ENCODE results near the gene CENPO. TPM values are rescaled to one million over a fixed set of nuclear protein-coding genes. Genes with fewer than 3 reads are reported as not detected.
A peak's percentile ranks its signal among the peaks of the same experiment; 100 is the strongest.

The CENPO gene
- total and polyA plus RNA-seq, 12 donors, result 1.2 to 4.6 (median 2.2) TPM

DNA sequence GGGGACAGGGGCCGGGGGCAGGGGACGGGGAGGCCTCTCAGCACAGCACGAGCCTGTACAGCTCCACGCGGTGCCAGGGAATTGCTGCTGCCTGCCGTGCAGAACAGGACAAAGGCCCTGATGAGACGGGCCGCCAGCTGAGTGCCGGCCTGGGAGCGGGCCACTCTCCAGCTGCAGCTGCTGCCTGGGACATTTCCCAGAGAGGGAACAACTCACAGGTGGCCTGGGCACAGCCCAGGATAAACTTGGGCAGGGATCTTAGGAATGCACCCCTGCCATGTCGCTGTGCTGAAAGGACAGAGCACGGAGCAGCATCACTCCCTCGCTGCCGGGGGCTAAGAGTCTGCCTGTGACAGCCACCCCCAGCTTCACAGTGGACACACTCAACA is 38.8 kb downstream of the CENPO start:
- intact Hi-C loops (cut with DNase I), result no loop called here
- WGBS, 2 donors, result 47 to 55% methylated on average over 11 to 14 of the region's 14 CpGs
- ATAC-seq, result peak in 7 of 8 donors; percentile 19 to 78 (median 55)

DNA sequence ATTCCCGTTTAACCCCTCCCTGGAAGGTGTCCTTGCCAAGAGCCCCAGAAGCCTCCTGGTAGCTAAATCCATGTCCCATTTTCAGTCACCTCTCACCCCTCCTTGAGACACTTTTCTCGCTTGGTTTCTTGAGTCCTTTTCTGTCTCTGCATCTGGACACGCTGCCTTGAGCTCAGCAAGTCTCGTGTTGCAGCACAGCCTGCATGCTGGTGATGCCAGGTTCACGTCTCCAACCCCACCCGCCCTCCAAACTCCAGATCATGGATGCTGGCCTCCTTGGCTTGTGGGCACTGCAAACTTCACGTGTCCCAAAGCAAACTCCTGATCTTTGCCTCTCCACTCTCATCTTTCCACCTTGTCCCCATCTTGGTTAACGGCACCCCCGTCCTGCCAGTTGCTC is 39.3 kb downstream of the CENPO start:
- intact Hi-C loops (cut with DNase I), result no loop called here
- TF ChIP-seq, protein P1, sequence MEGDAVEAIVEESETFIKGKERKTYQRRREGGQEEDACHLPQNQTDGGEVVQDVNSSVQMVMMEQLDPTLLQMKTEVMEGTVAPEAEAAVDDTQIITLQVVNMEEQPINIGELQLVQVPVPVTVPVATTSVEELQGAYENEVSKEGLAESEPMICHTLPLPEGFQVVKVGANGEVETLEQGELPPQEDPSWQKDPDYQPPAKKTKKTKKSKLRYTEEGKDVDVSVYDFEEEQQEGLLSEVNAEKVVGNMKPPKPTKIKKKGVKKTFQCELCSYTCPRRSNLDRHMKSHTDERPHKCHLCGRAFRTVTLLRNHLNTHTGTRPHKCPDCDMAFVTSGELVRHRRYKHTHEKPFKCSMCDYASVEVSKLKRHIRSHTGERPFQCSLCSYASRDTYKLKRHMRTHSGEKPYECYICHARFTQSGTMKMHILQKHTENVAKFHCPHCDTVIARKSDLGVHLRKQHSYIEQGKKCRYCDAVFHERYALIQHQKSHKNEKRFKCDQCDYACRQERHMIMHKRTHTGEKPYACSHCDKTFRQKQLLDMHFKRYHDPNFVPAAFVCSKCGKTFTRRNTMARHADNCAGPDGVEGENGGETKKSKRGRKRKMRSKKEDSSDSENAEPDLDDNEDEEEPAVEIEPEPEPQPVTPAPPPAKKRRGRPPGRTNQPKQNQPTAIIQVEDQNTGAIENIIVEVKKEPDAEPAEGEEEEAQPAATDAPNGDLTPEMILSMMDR (IDR thresholded peaks at IDR 0.05), result no peak
- H3K4me1 ChIP-seq, result peaks cover 0 to 13% (median 5%) of the 10 kb centered on the region in 9 donors
- H3K9me3 ChIP-seq, result no peaks in the 10 kb centered on the region
- WGBS, 2 donors, result 76 to 81% methylated on average over 9 of the region's 9 CpGs
- no peak overlapping the region for H3K27ac ChIP-seq
- H3K36me3 ChIP-seq, result peaks cover 0 to 56% (median 0%) of the 10 kb centered on the region in 9 donors
- no peak for DNase-seq
- no peaks in the 10 kb centered on the region for H3K27me3 ChIP-seq
- ATAC-seq, result no peak
- H3K4me3 ChIP-seq, result no peak overlapping the region

More for the DNA sequence above, 38.8 kb downstream of the CENPO start:
- peaks cover 0 to 53% (median 0%) of the 10 kb centered on the region in 9 donors for H3K36me3 ChIP-seq
- TF ChIP-seq, protein P1 (IDR thresholded peaks at IDR 0.05), result no peak
- H3K27me3 ChIP-seq, result no peaks in the 10 kb centered on the region
- peak in 1 of 2 donors; percentile 54 for DNase-seq
- H3K27ac ChIP-seq, result no peak overlapping the region
- H3K9me3 ChIP-seq, result no peaks in the 10 kb centered on the region
- no peak overlapping the region for H3K4me3 ChIP-seq
- peaks cover 4 to 17% (median 10%) of the 10 kb centered on the region in 9 donors for H3K4me1 ChIP-seq

- no peak overlapping the region for H3K4me3 ChIP-seq
- TF ChIP-seq, protein P1 (IDR thresholded peaks at IDR 0.05), result no peak
- no peak for ATAC-seq
- no peak for DNase-seq
- peaks cover 0 to 7% (median under 1%) of the 10 kb centered on the region in 9 donors for H3K4me1 ChIP-seq
- 89% methylated on average over 22 of the region's 22 CpGs for WGBS, 2 donors
- H3K27ac ChIP-seq, result no peak overlapping the region
- peaks cover 0 to 58% (median 0%) of the 10 kb centered on the region in 9 donors for H3K36me3 ChIP-seq
- no peaks in the 10 kb centered on the region for H3K9me3 ChIP-seq
- no peaks in the 10 kb centered on the region for H3K27me3 ChIP-seq
- intact Hi-C loops (cut with DNase I), result no loop called here
Observed at GRCh38 chr2:24832931-24833701, 39.9 kb downstream of the CENPO start.

GRCh38 chr2:24833821-24834732 is 40.9 kb downstream of the CENPO start:
- ATAC-seq (no peak), DNase-seq (no peak)
- Histone ChIP-seq H3K27me3 (no peaks in the 10 kb centered on the region), H3K36me3 (peaks cover 0 to 63% (median 0%) of the 10 kb centered on the region in 9 donors), H3K4me3 (no peak overlapping the region), H3K27ac (no peak overlapping the region), H3K4me1 (peaks cover 0 to 5% (median 0%) of the 10 kb centered on the region in 9 donors), H3K9me3 (no peaks in the 10 kb centered on the region)
- WGBS, 2 donors, result 92 to 93% methylated on average over 32 of the region's 32 CpGs
- intact Hi-C loops (cut with DNase I), result no loop called here
- TF ChIP-seq, protein P1 (IDR thresholded peaks at IDR 0.05), result no peak

All from heart right ventricle (tissue), 16 donors.